GM19043 (cell line): ENCODE measurements around the gene OCIAD2.
"Not testable (repeated sequence)": the region's sequence is repeated elsewhere in the genome, so short reads cannot be mapped to it uniquely, and the experiment has no call there.

Source experiments
- ATAC-seq: cut with Tn5 transposase; IDR thresholded peaks from one replicate; pipeline ENCODE4 v1.9.1; 2021; ENCODE audit warnings: low read depth; ENCODE audit not compliant: unreplicated experiment

OCIAD2 gene

DNA sequence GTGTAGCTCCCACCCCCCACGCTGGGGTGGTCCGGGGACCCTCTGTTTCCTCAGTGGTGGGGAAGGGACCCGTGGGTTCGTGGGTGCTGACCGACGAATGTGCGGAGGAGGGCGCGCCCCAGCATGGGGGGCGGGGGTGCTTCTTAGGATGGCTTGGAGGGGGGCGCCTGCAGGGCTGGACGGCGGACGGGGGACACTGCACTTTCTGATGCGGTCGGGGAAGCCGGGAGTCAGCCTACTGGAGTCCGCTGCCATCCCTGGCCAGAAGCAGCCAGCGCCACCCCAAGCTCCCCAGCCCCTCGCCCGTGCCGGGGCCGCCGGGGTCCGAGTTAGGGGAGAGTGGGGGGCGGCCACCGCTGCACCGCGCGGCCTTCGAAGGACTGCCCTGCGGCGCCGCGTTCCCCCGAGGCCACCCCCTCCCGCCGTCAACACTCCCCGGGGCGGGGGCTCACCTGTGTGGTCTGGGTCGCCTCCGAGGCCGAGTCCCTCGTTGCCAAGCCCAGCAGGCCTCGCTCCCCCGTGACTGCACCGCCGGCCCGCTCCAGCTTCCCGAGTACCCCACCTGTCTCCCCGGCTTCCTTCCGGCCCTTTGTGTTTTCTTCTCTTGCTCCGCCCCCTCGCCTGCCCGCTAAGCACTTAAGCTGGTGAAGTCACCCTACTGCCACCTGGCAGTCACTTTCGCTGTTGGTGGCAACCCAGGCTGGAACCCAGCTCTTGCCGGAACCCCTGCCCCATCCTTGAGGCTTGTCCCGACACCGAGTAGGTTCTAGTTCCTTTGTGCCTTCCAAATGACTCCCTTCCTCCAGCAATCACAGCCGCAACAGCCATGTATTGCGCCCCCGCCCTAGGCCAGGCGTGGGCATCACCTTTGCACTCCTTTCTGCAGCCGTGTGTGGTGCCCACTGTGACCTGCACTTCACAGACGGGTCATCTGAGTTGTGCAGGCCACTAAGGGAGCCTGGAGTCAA lies at the start of gene OCIAD2:
Gene OCIAD2, minus strand, starts transcription at position 569 of the 968 bp plus-strand sequence. CDS start 2,225 bp downstream, outside the sequence.
- ATAC-seq: peak; percentile 92

GRCh38 chr4:48954314-48954713 lies 47.7 kb upstream of the OCIAD2 start:
- no peak for ATAC-seq

DNA sequence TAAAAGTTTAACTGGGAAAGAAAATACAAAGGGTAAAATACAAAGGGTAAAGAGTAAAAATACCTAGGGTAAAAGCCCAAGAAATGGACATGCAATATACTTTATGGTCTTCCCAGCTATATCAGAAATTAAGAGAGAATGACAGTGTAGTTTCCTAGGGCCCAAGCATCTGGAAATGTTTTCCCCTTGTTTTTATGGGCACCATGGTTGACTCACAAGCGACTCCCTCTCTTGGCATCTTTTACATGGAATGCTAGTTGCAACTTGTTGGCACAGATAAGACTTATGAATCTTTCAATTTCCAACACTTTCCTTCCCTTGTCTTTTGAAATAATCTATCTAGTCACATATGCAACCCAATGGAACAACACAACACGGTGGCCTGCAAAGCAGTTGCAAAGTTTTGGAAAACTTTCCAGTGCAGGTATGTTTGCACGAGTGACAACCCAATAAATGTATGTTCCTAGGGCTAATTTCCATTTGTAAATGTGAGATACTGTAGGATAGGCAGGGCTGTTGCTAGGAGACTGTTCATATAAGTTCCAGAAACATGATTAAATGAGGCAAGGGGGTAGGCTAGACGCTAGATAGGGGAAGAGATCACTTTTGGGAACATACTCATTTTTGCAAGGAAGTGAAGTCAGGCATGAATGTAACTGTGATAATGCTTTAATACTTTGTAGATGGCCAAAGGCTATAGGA lies 43.1 kb upstream of the OCIAD2 start:
- ATAC-seq: no peak

DNA sequence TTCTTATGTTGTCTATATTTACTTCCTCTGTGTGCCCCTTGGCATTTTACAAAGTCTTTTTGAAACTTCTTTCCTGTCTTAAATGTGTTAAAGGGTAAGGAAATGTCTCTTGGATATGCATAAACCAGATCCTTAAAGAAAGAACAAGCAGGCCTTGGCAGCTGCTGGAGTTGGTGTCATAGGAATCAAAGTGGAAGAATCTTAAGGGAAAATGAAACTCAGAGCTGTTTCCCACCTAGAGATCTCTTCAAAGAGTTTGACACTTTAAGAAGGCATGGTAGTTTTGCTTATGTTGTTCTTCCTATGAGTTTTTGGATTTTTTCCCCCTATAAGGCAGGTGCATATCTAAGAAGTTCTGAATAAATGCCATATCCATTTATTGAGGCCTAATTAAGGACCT lies 42.5 kb upstream of the OCIAD2 start:
- no peak for ATAC-seq

- no peak for ATAC-seq
Observed at GRCh38 chr4:48947731-48948130, 41.2 kb upstream of the OCIAD2 start.

DNA sequence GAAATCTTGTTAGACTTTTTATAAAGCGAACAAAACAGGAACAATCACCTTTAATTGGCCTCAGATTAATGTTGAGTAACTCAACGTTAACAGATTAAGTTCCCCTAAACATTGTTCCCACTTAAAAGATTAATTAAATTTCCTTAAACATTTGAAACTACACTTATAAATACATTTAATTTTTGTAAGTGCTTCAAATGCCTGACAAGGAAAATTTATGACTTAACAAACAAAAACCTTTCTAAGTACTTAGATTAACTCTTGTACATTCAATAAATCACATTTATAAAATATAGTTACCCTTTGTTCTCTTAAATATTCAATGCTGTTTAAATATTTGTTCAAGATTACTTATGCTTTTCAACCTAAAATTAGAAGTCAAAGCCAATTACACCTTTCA lies 39.4 kb upstream of the OCIAD2 start:
- ATAC-seq: no peak

DNA sequence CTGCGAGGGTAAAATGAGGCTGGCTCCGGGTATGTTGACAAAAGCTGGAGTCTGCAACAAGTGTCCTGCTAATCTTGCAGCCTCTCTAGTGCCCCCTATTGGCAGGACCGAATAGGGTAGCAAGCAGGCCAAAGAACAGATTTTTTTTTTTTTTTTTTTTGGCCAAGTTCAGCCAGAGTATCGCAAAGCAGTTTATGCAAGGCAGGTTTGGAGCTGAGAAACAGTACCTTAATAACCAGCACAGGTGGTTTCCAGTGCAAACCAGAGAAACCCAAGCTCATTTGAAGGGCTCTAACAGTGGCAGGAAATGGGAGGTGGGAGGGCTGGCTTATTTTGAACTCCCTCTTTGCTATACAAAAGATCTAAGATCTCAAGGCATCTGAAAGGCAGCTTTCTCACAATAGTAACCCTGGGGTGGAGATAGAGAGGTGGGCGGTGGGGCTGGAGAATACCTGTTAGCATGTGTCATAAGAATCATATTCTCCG lies 38.2 kb upstream of the OCIAD2 start:
- ATAC-seq: no peak

DNA sequence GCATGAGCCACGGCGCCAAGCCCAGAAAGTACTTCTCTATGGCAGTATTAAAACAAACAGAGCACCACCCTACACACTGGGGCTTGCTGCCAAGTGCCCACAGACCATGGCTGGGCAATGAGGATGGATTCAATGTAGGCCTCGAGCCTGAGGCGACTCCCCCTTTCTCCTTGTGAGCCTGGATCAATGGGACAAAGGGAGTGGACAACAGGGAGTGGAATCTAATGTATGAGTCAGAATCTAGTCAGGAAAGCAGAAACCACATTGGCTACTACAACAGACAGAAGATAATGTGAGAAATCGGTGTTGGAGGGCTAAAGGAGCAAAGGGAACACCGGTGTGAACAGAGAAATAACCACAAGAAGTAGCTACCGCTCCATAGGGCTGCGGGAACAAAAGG lies 37.7 kb upstream of the OCIAD2 start:
- ATAC-seq: no peak

- no peak for ATAC-seq
Observed at GRCh38 chr4:48943387-48943786, 36.8 kb upstream of the OCIAD2 start.

- no peak for ATAC-seq
Observed at GRCh38 chr4:48939785-48940184, 33.2 kb upstream of the OCIAD2 start.

- ATAC-seq: no peak
Observed at GRCh38 chr4:48938831-48939230, 32.3 kb upstream of the OCIAD2 start.

GRCh38 chr4:48937033-48937432 lies 30.5 kb upstream of the OCIAD2 start:
- ATAC-seq: no peak

- ATAC-seq: no peak
Observed at GRCh38 chr4:48931459-48931858, 24.9 kb upstream of the OCIAD2 start.

GRCh38 chr4:48930654-48931053 lies 24.1 kb upstream of the OCIAD2 start:
- ATAC-seq: no peak

DNA sequence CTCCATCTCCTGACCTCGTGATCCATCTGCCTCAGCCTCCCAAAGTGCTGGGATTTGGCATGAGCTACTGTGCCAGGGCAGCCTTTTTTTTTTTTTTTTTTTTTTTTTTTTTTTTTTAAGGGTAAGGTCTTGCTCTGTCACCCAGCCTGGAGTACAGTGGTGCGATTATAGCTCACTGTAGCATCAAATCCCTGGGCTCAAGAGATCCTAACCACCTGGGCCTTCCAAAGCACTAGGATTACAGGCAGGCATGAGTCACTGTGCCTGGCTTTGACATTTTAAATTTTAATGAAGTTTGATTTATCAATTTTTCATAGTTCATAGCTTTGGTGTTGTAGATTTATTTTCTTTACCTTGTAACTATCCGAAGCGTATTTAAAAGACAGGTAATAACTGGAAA lies 17.8 kb upstream of the OCIAD2 start:
- ATAC-seq: no peak

DNA sequence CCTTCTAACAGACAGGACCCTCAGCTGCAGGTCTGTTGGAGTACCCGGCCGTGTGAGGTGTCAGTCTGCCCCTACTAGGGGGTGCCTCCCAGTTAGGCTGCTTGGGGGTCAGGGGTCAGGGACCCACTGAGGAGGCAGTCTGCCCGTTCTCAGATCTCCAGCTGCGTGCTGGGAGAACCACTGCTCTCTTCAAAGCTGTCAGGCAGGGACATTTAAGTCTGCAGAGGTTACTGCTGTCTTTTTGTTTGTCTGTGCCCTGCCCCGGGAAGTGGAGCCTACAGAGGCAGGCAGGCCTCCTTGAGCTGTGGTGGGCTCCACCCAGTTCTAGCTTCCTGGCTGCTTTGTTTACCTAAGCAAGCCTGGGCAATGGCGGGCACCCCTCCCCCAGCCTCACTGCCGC lies 16.5 kb upstream of the OCIAD2 start:
- ATAC-seq: not testable (repeated sequence)

- no peak for ATAC-seq
Observed at GRCh38 chr4:48914311-48914710, 7.7 kb upstream of the OCIAD2 start.

DNA sequence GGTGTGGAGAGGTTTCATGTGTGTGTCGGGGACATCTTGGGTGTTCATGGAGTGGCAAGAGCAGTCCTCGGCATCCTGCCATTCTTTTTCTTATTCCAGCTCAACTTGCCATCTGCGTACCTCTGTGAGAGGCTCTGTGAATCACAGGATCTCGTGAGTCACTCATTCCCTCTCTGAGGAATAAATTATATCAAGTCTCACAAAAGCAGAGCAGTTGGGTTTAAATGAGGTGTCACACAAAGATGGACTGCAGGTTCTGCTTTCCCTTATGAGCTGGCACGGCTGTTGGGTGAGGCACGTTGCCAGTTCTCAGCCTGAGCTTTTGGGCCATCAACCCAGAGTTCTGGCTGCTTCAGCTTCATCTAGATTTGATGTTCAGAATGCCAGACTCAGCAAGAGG lies 6.8 kb upstream of the OCIAD2 start:
- ATAC-seq: no peak

DNA sequence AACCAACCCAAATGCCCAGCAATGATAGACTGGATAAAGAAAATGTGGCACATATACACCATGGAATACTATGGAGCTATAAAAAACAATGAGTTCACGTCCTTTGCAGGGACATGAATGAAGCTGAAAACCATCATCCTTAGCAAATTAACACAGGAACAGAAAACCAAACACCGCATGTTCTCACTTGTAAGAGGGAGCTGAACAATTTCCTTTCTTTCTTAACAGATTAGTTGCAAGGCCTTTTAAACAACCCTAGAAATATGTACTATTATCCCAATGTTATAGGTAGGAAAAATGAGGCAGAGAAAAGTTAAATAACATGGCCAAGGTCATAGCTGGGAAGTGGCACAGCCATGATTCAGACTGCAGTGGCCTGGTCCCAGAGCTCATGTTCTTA lies 5.8 kb upstream of the OCIAD2 start:
- ATAC-seq: no peak

DNA sequence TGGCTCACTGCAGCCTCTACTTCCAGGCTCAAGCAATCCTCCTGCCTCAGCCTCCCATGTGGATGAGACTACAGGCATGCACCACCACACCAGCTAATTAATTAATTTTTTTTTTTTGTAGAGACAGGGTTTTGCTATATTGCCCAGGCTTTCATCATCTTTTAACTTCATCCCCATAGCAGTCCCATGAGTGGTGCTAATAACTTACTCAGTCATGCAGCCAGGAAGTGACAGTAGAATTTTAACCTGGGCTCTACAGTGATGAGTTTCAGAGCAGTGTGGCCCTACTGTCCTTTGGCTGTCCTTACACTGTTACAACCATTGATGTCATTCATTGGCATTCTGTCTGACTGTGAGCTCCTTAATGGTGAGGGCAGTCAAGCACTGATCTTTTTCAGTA lies 3.9 kb upstream of the OCIAD2 start:
- ATAC-seq: no peak

DNA sequence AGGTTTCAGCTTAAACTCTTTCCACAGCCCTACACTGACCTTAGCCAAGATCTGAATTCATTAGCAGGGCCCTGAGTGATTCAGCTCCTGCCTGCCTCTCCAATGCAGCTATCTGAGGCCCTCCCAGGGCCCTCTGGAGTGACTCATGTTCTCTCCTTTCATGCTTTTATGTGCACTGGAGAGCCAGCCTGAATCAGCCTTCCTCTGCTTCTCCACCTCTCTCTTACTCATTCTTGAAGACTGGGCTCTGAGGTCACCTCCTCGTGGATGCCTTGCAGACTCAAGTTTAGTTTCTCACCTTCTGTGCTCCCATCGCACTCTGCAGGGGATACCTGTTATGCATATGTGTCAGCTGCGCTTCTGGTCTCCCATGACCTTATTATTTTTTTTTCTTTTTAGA lies 3.1 kb upstream of the OCIAD2 start:
- no peak for ATAC-seq

DNA sequence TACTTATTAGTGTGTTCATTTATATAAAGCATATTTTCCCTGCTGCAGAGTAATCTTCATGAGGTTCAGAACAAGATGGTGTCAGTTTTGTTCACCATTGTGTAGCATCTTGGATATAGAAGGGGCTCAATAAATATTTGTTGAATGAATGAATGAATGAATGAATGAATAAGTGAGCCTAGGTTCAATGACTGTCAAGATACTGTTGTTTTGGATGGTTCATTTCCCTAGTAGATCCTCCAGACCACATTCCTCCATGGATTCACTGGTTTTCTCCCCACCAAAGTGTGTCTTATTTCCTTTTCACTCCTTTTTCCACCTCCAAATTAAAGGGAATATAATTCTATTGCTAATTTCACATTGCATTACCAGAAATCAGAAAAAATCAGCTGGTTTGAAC lies 2.1 kb upstream of the OCIAD2 start:
- ATAC-seq: no peak
